GM23248 (cell line): ENCODE measurements around the gene TMCC2.

Experiments used
- EZH2 ChIP-seq: fragments of 200-600 bp; sonication (generic); IDR thresholded peaks from 2 replicates; pipeline ENCODE4 v1.6.1; 2018; ENCODE audit warnings: antibody characterized with exemption, mild to moderate bottlenecking; ENCODE audit not compliant: insufficient read depth, poor library complexity, severe bottlenecking
- EZH2phosphoT487 ChIP-seq: fragments of 200-600 bp; sonication (generic); IDR thresholded peaks from 2 replicates; pipeline ENCODE4 v1.6.1; 2018; ENCODE audit warnings: antibody characterized with exemption, moderate library complexity, mild to moderate bottlenecking, low read depth; ENCODE audit not compliant: insufficient read depth

DNA sequence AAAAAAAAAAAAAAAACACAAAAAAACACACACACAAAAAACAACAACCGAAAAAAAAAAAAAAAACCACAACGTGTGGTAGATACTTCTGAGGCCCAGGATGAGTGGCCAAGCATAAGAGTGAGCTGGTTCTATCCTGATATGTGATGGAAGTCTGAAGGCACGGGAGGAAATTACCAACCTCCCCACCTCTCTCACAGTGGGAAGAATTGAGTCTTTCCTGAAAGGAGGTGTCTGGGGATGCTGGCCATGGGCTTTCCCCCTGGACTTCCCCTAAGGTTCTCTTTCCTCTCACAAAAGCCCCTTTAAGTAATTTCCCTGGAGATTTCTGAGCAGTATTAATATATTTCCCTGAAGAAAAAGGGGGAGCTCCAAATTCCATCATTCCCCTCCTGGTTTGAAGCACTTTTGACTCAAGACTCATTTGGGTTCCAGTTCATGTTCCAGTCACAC, 5.2 kb downstream of the TMCC2 start:
- TF ChIP-seq EZH2phosphoT487 (no peak), EZH2 (no peak)
